ENCODE data around the gene CHL1.

DNA sequence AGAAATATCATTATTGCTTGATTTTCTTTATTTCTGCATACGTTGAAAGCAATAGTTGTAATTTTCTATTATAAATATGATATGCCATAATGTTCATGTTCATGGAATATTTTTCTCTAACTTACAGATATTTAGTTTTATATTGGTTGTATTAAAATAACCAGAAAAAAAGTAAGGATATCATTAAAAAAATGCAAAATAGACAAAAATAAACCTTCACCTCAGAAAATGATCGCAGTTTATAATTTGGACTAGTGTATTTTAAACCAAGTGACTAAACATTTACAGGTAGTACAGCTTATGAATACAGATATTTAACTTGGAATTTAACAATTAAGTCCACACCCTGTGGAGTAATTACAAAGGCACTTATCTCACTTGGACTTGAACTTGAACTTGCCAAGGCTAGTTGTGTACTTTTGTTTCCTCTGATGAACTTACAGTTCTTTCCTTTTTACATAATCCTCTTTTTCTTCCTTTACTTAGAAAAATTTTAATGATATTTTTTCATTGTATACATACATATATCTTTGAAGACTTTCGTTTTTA, 156.7 kb downstream of the CHL1 start:
- TF ChIP-seq, protein P1, sequence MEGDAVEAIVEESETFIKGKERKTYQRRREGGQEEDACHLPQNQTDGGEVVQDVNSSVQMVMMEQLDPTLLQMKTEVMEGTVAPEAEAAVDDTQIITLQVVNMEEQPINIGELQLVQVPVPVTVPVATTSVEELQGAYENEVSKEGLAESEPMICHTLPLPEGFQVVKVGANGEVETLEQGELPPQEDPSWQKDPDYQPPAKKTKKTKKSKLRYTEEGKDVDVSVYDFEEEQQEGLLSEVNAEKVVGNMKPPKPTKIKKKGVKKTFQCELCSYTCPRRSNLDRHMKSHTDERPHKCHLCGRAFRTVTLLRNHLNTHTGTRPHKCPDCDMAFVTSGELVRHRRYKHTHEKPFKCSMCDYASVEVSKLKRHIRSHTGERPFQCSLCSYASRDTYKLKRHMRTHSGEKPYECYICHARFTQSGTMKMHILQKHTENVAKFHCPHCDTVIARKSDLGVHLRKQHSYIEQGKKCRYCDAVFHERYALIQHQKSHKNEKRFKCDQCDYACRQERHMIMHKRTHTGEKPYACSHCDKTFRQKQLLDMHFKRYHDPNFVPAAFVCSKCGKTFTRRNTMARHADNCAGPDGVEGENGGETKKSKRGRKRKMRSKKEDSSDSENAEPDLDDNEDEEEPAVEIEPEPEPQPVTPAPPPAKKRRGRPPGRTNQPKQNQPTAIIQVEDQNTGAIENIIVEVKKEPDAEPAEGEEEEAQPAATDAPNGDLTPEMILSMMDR (IDR thresholded peaks at IDR 0.05), result no peak
- TF ChIP-seq EP300 (IDR thresholded peaks at IDR 0.05; ENCODE audit: low read depth), result no peak

Measured in transverse colon (tissue), 3 donors.